BJ (cell line): ENCODE measurements around the gene MMP25. TPM values are rescaled to one million over a fixed set of nuclear protein-coding genes. Genes with fewer than 3 reads are reported as not detected.

ENCODE experiments used
- CTCF ChIA-PET: fragments of 350-600 bp; formaldehyde crosslinking; extraction: SDS; loops from one replicate; lab custom pipeline; 2021; ENCODE audit warnings: antibody characterized with exemption, inconsistent platforms; lab: Yijun Ruan, JAX
- POLR2A ChIA-PET: fragments of 300-600 bp; sonication (Branson Sonifier 250); formaldehyde crosslinking; extraction: SDS; loops from one replicate; lab custom pipeline; 2021; ENCODE audit warnings: antibody characterized with exemption; lab: Charles Lee
- DNase-seq: peaks from one replicate; pipeline ENCODE4 v3.0.0-alpha.2; 2011; ENCODE audit warnings: low read depth
- H3K27me3 ChIP-seq: 2 replicates; pipeline ENCODE4 v1.6.0; 2011; ENCODE audit warnings: low read length; ENCODE audit not compliant: control insufficient read depth, insufficient read depth
- H3K36me3 ChIP-seq: 2 replicates; pipeline ENCODE4 v1.5.1; 2011; ENCODE audit warnings: low read length; ENCODE audit not compliant: control insufficient read depth, insufficient read depth
- H3K4me3 ChIP-seq: 2 replicates; pipeline ENCODE4 v1.5.1; 2011; ENCODE audit warnings: low read depth, mild to moderate bottlenecking, control low read depth, low read length
- polyA plus RNA-seq: library from polyadenylated mRNA; depleted of rRNA; stranded (reverse); fragments of >200 nt; gene quantifications from 2 replicates; pipeline ENCODE4 v1.2.3, GENCODE V29; 2011
- TF ChIP-seq, protein P1 (sequence below): IDR thresholded peaks from 2 replicates; pipeline ENCODE4 v1.5.1; 2011; ENCODE audit warnings: low read depth, mild to moderate bottlenecking, control low read depth, inconsistent platforms, low read length, moderate library complexity; ENCODE audit not compliant: insufficient read depth

The MMP25 gene
- polyA plus RNA-seq, 1 experiment: 0.02 TPM

- CTCF ChIA-PET: interaction anchor here (0.8 to 9.4 kb wide), 18 partner anchors 8 to 100 kb away, joined by 3 to 97 read pairs (median 5); partner anchors contain the start of genes BICDL2, CLDN9, HCFC1R1 and MMP25
- Histone ChIP-seq H3K4me3 (no peak overlapping the region), H3K27me3 (peaks cover 11% of the 10 kb centered on the region), H3K36me3 (peaks cover 17% of the 10 kb centered on the region)
- no peak for DNase-seq
- POLR2A ChIA-PET: no interaction called here
- TF ChIP-seq, protein P1, sequence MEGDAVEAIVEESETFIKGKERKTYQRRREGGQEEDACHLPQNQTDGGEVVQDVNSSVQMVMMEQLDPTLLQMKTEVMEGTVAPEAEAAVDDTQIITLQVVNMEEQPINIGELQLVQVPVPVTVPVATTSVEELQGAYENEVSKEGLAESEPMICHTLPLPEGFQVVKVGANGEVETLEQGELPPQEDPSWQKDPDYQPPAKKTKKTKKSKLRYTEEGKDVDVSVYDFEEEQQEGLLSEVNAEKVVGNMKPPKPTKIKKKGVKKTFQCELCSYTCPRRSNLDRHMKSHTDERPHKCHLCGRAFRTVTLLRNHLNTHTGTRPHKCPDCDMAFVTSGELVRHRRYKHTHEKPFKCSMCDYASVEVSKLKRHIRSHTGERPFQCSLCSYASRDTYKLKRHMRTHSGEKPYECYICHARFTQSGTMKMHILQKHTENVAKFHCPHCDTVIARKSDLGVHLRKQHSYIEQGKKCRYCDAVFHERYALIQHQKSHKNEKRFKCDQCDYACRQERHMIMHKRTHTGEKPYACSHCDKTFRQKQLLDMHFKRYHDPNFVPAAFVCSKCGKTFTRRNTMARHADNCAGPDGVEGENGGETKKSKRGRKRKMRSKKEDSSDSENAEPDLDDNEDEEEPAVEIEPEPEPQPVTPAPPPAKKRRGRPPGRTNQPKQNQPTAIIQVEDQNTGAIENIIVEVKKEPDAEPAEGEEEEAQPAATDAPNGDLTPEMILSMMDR: no peak
Measured at GRCh38 chr16:3028716-3029319, 17.5 kb upstream of the MMP25 start.

DNA sequence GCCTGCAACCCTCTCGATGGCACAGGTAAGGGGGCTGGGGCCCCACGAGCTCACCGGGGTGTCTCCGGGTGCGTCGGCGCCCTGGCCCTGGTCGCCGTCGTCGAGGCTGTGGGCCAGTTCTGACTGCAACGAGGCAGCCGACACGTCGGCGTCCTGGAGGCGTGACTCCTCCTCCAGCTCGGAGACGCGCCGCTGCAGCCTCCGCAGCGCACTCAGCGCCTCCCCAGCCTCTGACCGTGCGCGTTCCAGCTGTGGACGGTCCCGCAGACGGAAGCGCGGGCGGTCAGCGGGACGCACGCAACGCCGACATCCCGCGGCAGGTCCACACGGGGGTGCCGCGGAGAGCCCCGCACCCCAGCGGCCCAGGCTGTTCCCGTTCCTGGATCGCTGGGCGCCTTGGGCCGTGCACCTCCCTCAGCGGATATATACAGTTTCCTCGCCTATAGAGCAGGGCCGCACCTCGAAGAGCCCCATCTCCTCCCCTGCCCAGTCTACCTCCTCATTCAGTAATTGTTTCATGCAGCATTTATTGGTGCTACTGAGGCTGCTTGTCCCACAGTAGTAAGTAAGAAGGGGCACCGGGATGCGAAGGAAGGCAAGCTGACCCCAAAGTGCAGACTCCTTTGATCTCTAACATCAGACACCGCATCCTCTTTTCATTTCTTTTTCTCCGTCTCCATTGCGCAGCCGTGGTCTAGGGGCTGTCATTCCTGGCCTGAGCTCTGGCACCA lies 16.7 kb upstream of the MMP25 start:
- TF ChIP-seq, protein P1: no peak
- Histone ChIP-seq H3K36me3 (peaks cover 17% of the 10 kb centered on the region), H3K27me3 (peaks cover 15% of the 10 kb centered on the region), H3K4me3 (no peak overlapping the region)
- ChIA-PET CTCF (interaction anchor here (1.1 to 9.4 kb wide), 14 partner anchors 8 to 122 kb away, joined by 3 to 97 read pairs (median 8); partner anchors contain the start of genes HCFC1R1, MMP25, THOC6 and TNFRSF12A), POLR2A (no interaction called here)
- no peak for DNase-seq

DNA sequence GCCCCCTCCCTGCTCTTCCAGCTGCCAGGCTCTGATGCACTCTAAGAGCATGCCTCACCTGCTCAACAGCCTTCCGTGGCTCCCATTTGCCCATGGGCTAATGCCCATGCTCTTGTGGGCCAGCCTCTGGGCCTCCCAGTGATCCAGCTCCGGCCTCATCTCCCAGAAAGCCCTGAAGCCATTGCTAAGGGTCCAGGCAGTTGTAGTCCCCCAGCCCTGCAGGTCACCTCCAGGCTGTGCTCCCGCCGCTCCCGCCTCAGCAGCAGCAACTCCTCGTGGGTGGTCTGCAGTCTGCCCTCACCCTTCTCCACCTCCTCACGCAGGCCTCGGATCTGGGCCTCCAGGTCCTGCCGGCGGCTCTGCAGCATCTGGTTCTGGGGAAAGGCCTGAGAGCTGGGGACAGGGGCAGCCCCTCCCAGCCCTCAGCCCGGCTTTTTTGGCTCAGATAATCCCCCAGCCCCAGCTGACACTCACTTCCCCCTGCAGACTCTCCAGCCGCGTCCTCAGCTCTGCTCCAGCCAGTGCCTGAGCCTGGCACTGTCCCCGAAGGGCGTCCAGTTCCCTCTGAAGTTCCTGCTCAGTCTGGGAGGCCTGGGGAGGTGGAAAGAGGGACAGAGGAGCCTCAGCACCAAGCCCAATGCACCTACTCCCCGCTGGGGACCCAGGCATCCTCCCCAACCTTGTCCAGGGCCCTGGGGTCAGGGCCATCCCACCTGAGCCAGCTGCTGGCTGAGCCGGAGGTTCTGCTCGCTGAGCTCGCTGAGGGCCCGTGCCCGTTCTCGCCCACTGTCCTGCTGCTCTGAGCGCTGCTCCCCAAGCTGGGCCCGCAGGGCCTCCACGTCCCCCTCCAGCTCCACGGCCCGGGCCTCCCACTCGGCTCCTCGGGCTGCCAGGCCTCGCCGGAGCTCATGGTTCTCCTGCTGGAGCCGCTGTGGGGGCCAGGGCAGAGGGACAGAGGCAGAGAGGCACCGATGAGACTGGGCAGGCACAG lies 15.8 kb upstream of the MMP25 start:
- no peak overlapping the region for H3K4me3 ChIP-seq
- CTCF ChIA-PET: interaction anchor here (0.6 to 9.4 kb wide), 23 partner anchors 9 to 122 kb away, joined by 3 to 97 read pairs (median 6); partner anchors contain the start of genes HCFC1R1, MMP25, THOC6 and TNFRSF12A
- peaks cover 22% of the 10 kb centered on the region for H3K27me3 ChIP-seq
- POLR2A ChIA-PET: no interaction called here
- DNase-seq: no peak
- TF ChIP-seq, protein P1: no peak
- H3K36me3 ChIP-seq: peaks cover 16% of the 10 kb centered on the region

- ChIA-PET CTCF (interaction anchor here (1.1 to 9.4 kb wide), 13 partner anchors 10 to 136 kb away, joined by 3 to 97 read pairs (median 7); partner anchors contain the start of genes HCFC1R1, MMP25, THOC6 and TNFRSF12A), POLR2A (no interaction called here)
- H3K27me3 ChIP-seq: peaks cover 36% of the 10 kb centered on the region
- no peak overlapping the region for H3K4me3 ChIP-seq
- no peaks in the 10 kb centered on the region for H3K36me3 ChIP-seq
- TF ChIP-seq, protein P1: no peak
- no peak for DNase-seq
Measured at GRCh38 chr16:3032624-3033023, 13.7 kb upstream of the MMP25 start.
